HCT116 (cell line): ENCODE data around the gene CCRL2. TPM values are rescaled to one million over a fixed set of nuclear protein-coding genes. Genes with fewer than 3 reads are reported as not detected.

Source experiments
- ATAC-seq: fragments of 200-7000 bp; cut with Tn5 transposase; 2 replicates; pipeline ENCODE4 v1.9.1; 2020; ENCODE audit warnings: mild to moderate bottlenecking, moderate library complexity
- BruUV-seq: library from RNA; stranded (reverse); fragments of 400-500 nt; replicated peaks from 2 replicates; lab custom pipeline; 2021; lab: Mats Ljungman, UMichigan
- CTCF ChIA-PET: fragments of 300-600 bp; sonication (Branson Sonifier 250); formaldehyde crosslinking; loops from one replicate; lab custom pipeline; 2021; ENCODE audit warnings: antibody characterized with exemption; lab: Charles Lee
- POLR2A ChIA-PET: fragments of 300-600, 350-600 bp; sonication (Branson Sonifier 250); formaldehyde crosslinking; loops from one replicate; lab custom pipeline; 2021; ENCODE audit warnings: antibody characterized with exemption; lab: Charles Lee
- RAD21 ChIA-PET, 2 experiments: fragments of 300-600 bp; sonication (Branson Sonifier 250); formaldehyde crosslinking; loops; one replicate each; lab custom pipeline; 2023; ENCODE audit warnings: low total read pairs in 2 of 2; ENCODE audit not compliant: uncharacterized antibody in 2 of 2, unreplicated experiment in 2 of 2, low non-redundant PET in 1 of 2; lab: Charles Lee
- DNase-seq: peaks from one replicate; pipeline ENCODE4 v3.0.0-alpha.2; 2010; ENCODE audit warnings: low read depth, low spot score
- H2AFZ ChIP-seq: fragments of 200-600 bp; shearing (Covaris generic), sonication (generic); 2 replicates; pipeline ENCODE4 v1.6.1; 2017; ENCODE audit warnings: low read depth, mixed run types, mixed read lengths, antibody characterized with exemption, low read length; ENCODE audit not compliant: poor library complexity, severe bottlenecking
- H3K27ac ChIP-seq: 2 replicates; pipeline ENCODE4 v1.5.1; 2012; ENCODE audit warnings: low read depth, low read length
- H3K27me3 ChIP-seq: fragments of 200-600 bp; sonication (generic); 2 replicates; pipeline ENCODE4 v1.6.1; 2016; ENCODE audit warnings: mixed run types, low read length, mixed read lengths; ENCODE audit not compliant: insufficient read depth
- H3K36me3 ChIP-seq, 2 experiments: fragments of 200-500 bp in 1 of 2; fragments of 200-600 bp in 1 of 2; sonication (Bioruptor generic) in 1 of 2; sonication (generic) in 1 of 2; 2 replicates each; pipeline versions ENCODE4 v1.5.1 to v1.6.1; 2014 to 2016; ENCODE audit warnings: low read length in 2 of 2, inconsistent platforms in 1 of 2, mixed read lengths in 1 of 2, mixed run types in 1 of 2; ENCODE audit not compliant: insufficient read depth in 2 of 2, control insufficient read depth in 1 of 2
- H3K4me1 ChIP-seq, 2 experiments: fragments of 200-600 bp in 1 of 2; sonication (generic) in 1 of 2; 2 replicates each; pipeline versions ENCODE4 v1.5.1 to v1.6.1; 2012 to 2017; ENCODE audit warnings: low read length in 2 of 2, inconsistent platforms in 1 of 2, mild to moderate bottlenecking in 1 of 2, mixed read lengths in 1 of 2, mixed run types in 1 of 2, moderate library complexity in 1 of 2; ENCODE audit not compliant: insufficient read depth in 2 of 2, control insufficient read depth in 1 of 2
- H3K4me2 ChIP-seq: fragments of 200-600 bp; sonication (generic); 2 replicates; pipeline ENCODE4 v1.6.1; 2017; ENCODE audit warnings: mixed run types, low read length, mixed read lengths
- H3K4me3 ChIP-seq, 2 experiments: fragments of 200-600 bp in 1 of 2; sonication (generic) in 1 of 2; replicated peaks in 1 of 2; 2 replicates each; pipeline ENCODE4 v1.5.1; 2011 to 2016; ENCODE audit warnings: low read length in 2 of 2, control low read depth in 1 of 2, low read depth in 1 of 2, mild to moderate bottlenecking in 1 of 2, mixed read lengths in 1 of 2, mixed run types in 1 of 2
- H3K79me2 ChIP-seq: fragments of 200-600 bp; sonication (generic); 2 replicates; pipeline ENCODE4 v1.6.1; 2017; ENCODE audit warnings: mild to moderate bottlenecking, mixed run types, low read length, moderate library complexity, mixed read lengths; ENCODE audit not compliant: insufficient read depth
- H3K9ac ChIP-seq: fragments of 200-600 bp; sonication (generic); 2 replicates; pipeline ENCODE4 v1.6.1; 2016; ENCODE audit warnings: low read length, mixed read lengths
- H3K9me2 ChIP-seq: fragments of 200-600 bp; sonication (generic), shearing (Covaris generic); 2 replicates; pipeline ENCODE4 v1.6.1; 2017; ENCODE audit warnings: mixed run types, mild to moderate bottlenecking, moderate library complexity; ENCODE audit not compliant: insufficient read depth
- H3K9me3 ChIP-seq, 2 experiments: fragments of 200-500 bp in 1 of 2; fragments of 200-600 bp in 1 of 2; sonication (Bioruptor generic) in 1 of 2; sonication (generic) in 1 of 2; 2 replicates each; pipeline ENCODE4 v1.6.1; 2014 to 2017; ENCODE audit warnings: low read length in 2 of 2, mixed read lengths in 2 of 2, inconsistent platforms in 1 of 2, low read depth in 1 of 2, mild to moderate bottlenecking in 1 of 2, mixed run types in 1 of 2, moderate library complexity in 1 of 2; ENCODE audit not compliant: control insufficient read depth in 1 of 2, insufficient read depth in 1 of 2
- H4K20me1 ChIP-seq: fragments of 200-600 bp; sonication (generic), shearing (Covaris generic); 2 replicates; pipeline ENCODE4 v1.6.1; 2017; ENCODE audit warnings: mixed run types, mild to moderate bottlenecking, moderate library complexity; ENCODE audit not compliant: insufficient read depth
- ATF3 ChIP-seq: IDR thresholded peaks from 2 replicates; pipeline ENCODE4 v1.6.1; 2012
- CBX3 ChIP-seq: IDR thresholded peaks from 2 replicates; pipeline ENCODE4 v1.6.1; 2012; ENCODE audit warnings: low read depth
- CEBPB ChIP-seq: IDR thresholded peaks from 2 replicates; pipeline ENCODE4 v1.6.1; 2012; ENCODE audit warnings: low read depth
- CTCF ChIP-seq, 3 experiments: fragments of 200-600 bp in 1 of 3; sonication (generic) in 1 of 3; IDR thresholded peaks in 2 of 3; conservative IDR thresholded peaks in 1 of 3; 2 replicates each; pipeline ENCODE4 v1.5.1; 2012 to 2017; ENCODE audit warnings: low read depth in 2 of 3, low read length in 2 of 3, antibody characterized with exemption in 1 of 3, borderline replicate concordance in 1 of 3, control low read depth in 1 of 3, mild to moderate bottlenecking in 1 of 3, mixed read lengths in 1 of 3, mixed run types in 1 of 3, moderate library complexity in 1 of 3; ENCODE audit not compliant: insufficient read depth in 1 of 3
- EGR1 ChIP-seq: IDR thresholded peaks from 2 replicates; pipeline ENCODE4 v1.6.1; 2012; ENCODE audit warnings: low read depth
- EZH2 ChIP-seq: fragments of 200-600 bp; sonication (generic); IDR thresholded peaks from 2 replicates; pipeline ENCODE4 v1.6.1; 2017; ENCODE audit warnings: antibody characterized with exemption, mixed run types
- FOSL1 ChIP-seq: IDR thresholded peaks from 2 replicates; pipeline ENCODE4 v1.6.1; 2012; ENCODE audit warnings: low read depth
- JUND ChIP-seq: IDR thresholded peaks from 2 replicates; pipeline ENCODE4 v1.6.1; 2012
- MAX ChIP-seq: IDR thresholded peaks from 2 replicates; pipeline ENCODE4 v1.6.1; 2012
- POLR2AphosphoS5 ChIP-seq: IDR thresholded peaks from 2 replicates; pipeline ENCODE4 v1.6.1; 2011; ENCODE audit warnings: mild to moderate bottlenecking, low read depth, low read length, moderate library complexity
- RAD21 ChIP-seq: IDR thresholded peaks from 2 replicates; pipeline ENCODE4 v1.6.1; 2012; ENCODE audit warnings: low read depth, mild to moderate bottlenecking
- REST ChIP-seq: IDR thresholded peaks from 2 replicates; pipeline ENCODE4 v1.6.1; 2012; ENCODE audit warnings: low read depth
- SIN3A ChIP-seq: IDR thresholded peaks from 2 replicates; pipeline ENCODE4 v1.6.1; 2012; ENCODE audit warnings: low read depth
- SP1 ChIP-seq: IDR thresholded peaks from 2 replicates; pipeline ENCODE4 v1.6.1; 2012; ENCODE audit warnings: low read depth
- TCF7L2 ChIP-seq: IDR thresholded peaks from 2 replicates; pipeline ENCODE4 v1.7.0; 2011; ENCODE audit warnings: borderline replicate concordance, inconsistent platforms; ENCODE audit not compliant: insufficient read depth, insufficient read length; ENCODE audit errors: extremely low read depth
- YY1 ChIP-seq: IDR thresholded peaks from 2 replicates; pipeline ENCODE4 v1.6.1; 2011; ENCODE audit warnings: low read length, low read depth, moderate library complexity, mild to moderate bottlenecking; ENCODE audit not compliant: insufficient replicate concordance; ENCODE audit errors: extremely low read depth
- ZBTB33 ChIP-seq: IDR thresholded peaks from 2 replicates; pipeline ENCODE4 v1.6.1; 2011; ENCODE audit warnings: mild to moderate bottlenecking, low read length, moderate library complexity; ENCODE audit not compliant: insufficient replicate concordance; ENCODE audit errors: extremely low read depth
- ZFX ChIP-seq: fragments of 450-650 bp; IDR thresholded peaks from 2 replicates; pipeline ENCODE4 v1.6.1; 2017
- ZNF274 ChIP-seq: fragments of 200-500 bp; sonication (Bioruptor generic); IDR thresholded peaks from 2 replicates; pipeline ENCODE4 v1.6.1; 2014; ENCODE audit warnings: mild to moderate bottlenecking, low read depth, low read length, inconsistent platforms
- intact Hi-C: fragments of 100-400 bp; cut with micrococcal nuclease; formaldehyde crosslinking; loops from 2 replicates; pipeline ENCODE4 v1.10.0; 2022
- total RNA-seq: library from RNA; stranded (reverse); gene quantifications from one replicate; pipeline ENCODE4 v1.2.1, GENCODE V29; 2021; ENCODE audit not compliant: unreplicated experiment

The CCRL2 gene
- total RNA-seq, 1 experiment from 2014 or later, result not detected

GRCh38 chr3:46358466-46358865, 48.6 kb upstream of the CCRL2 start:
- ChIA-PET POLR2A (no interaction called here), CTCF (no interaction called here), RAD21 (no interaction called here)
- no peaks in the 10 kb centered on the region for H3K9me2 ChIP-seq
- no peaks in the 10 kb centered on the region for H3K79me2 ChIP-seq
- intact Hi-C loops, result no loop called here
- H3K9ac ChIP-seq, result no peak overlapping the region
- no peak overlapping the region for H2AFZ ChIP-seq
- peaks cover 42% of the 10 kb centered on the region for H3K27me3 ChIP-seq
- no TSS peak for BruUV-seq
- TF ChIP-seq SIN3A (no peak), CTCF (IDR thresholded peaks at IDR 0.05 in 2 of 3, conservative IDR thresholded peaks at IDR 0.05 in 1 of 3; ENCODE audit: borderline replicate concordance in 1 of 3, insufficient read depth in 1 of 3, low read depth in 2 of 3, low read length in 2 of 3) (no peak), YY1 (no peak), EGR1 (no peak), RAD21 (no peak), MAX (no peak), TCF7L2 (no peak), ZBTB33 (no peak), FOSL1 (no peak), POLR2AphosphoS5 (no peak), JUND (no peak), ZFX (no peak), CEBPB (no peak), EZH2 (no peak), ZNF274 (no peak), REST (no peak), SP1 (no peak), CBX3 (no peak), ATF3 (no peak)
- H3K36me3 ChIP-seq, result no peaks in the 10 kb centered on the region
- no peaks in the 10 kb centered on the region for H3K4me1 ChIP-seq
- no peak overlapping the region for H3K27ac ChIP-seq
- no peak for DNase-seq
- H3K9me3 ChIP-seq, result no peaks in the 10 kb centered on the region
- H4K20me1 ChIP-seq, result no peaks in the 10 kb centered on the region
- no peak for ATAC-seq
- H3K4me2 ChIP-seq, result no peak overlapping the region
- no peak overlapping the region for H3K4me3 ChIP-seq
